Ishikawa (cell line): ENCODE results near the gene GAS2.

Experiments used
- CEBPB ChIP-seq: IDR thresholded peaks from 2 replicates; pipeline ENCODE4 v1.6.1; 2012
- CREB1 ChIP-seq: IDR thresholded peaks from 2 replicates; pipeline ENCODE4 v1.6.1; 2012; ENCODE audit warnings: low read depth
- EGR1 ChIP-seq: IDR thresholded peaks from 2 replicates; pipeline ENCODE4 v1.6.1; 2012
- EP300 ChIP-seq: IDR thresholded peaks from 2 replicates; pipeline ENCODE4 v1.6.1; 2012; ENCODE audit warnings: borderline replicate concordance
- FOXM1 ChIP-seq: IDR thresholded peaks from 2 replicates; pipeline ENCODE4 v1.6.1; 2012; ENCODE audit warnings: low read depth, borderline replicate concordance
- NFIC ChIP-seq: IDR thresholded peaks from 2 replicates; pipeline ENCODE4 v1.6.1; 2012
- RAD21 ChIP-seq: IDR thresholded peaks from 2 replicates; pipeline ENCODE4 v1.6.1; 2012; ENCODE audit warnings: low read depth
- TAF1 ChIP-seq: IDR thresholded peaks from 2 replicates; pipeline ENCODE4 v1.6.1; 2012; ENCODE audit warnings: low read depth, mild to moderate bottlenecking
- TCF12 ChIP-seq: IDR thresholded peaks from 2 replicates; pipeline ENCODE4 v1.6.1; 2012; ENCODE audit warnings: low read depth
- TEAD4 ChIP-seq: IDR thresholded peaks from 2 replicates; pipeline ENCODE4 v1.6.1; 2012
- YY1 ChIP-seq: IDR thresholded peaks from 2 replicates; pipeline ENCODE4 v1.6.1; 2012; ENCODE audit warnings: low read depth
- ZBTB7A ChIP-seq: IDR thresholded peaks from 2 replicates; pipeline ENCODE4 v1.6.1; 2012; ENCODE audit warnings: low read depth
- TF ChIP-seq, protein P1 (sequence below): IDR thresholded peaks from 2 replicates; pipeline ENCODE4 v1.6.1; 2012; ENCODE audit warnings: low read depth, mild to moderate bottlenecking
- TF ChIP-seq, protein P2 (sequence below): IDR thresholded peaks from 2 replicates; pipeline ENCODE4 v1.6.1; 2012
- TF ChIP-seq, protein P3 (sequence below): IDR thresholded peaks from 2 replicates; pipeline ENCODE4 v1.6.1; 2012

Gene GAS2

DNA sequence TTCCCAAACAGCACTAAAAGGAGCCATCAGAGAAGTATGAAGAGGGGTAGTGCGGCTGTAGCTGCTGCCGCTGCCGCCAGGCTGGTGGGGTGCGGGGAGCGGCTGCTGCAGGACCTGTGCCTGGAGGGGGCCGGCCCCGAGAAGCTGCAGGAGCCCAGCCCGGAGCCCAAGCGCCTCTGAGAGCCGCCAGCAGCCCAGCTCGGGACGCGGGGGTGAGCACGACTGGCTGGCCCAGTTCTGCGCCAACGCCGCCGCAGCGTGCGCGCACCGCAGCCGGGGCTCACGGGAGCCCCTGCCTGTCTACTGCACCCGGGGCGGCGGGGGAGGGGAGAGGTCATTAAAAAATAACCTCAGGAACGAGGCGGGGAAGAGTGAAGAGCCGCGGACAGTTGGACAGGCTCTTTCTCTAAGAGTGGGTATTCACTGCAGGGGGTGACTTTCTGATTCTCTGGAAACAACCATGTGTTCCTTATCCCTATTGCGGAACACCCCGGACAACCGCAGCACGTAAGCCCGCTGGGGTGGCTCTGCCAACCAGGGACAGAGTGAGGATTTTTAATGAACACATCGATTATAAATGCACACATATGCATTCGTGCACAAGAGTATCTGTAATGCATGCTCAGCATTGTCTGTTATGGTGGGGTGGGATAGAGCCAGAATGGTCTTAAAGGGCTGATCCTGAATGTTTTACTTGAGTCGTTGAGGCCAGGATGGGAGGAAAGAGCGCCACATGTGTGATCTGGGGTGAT lies 453 bp downstream of the GAS2 start:
- TF ChIP-seq YY1 (no peak), TEAD4 (no peak)

DNA sequence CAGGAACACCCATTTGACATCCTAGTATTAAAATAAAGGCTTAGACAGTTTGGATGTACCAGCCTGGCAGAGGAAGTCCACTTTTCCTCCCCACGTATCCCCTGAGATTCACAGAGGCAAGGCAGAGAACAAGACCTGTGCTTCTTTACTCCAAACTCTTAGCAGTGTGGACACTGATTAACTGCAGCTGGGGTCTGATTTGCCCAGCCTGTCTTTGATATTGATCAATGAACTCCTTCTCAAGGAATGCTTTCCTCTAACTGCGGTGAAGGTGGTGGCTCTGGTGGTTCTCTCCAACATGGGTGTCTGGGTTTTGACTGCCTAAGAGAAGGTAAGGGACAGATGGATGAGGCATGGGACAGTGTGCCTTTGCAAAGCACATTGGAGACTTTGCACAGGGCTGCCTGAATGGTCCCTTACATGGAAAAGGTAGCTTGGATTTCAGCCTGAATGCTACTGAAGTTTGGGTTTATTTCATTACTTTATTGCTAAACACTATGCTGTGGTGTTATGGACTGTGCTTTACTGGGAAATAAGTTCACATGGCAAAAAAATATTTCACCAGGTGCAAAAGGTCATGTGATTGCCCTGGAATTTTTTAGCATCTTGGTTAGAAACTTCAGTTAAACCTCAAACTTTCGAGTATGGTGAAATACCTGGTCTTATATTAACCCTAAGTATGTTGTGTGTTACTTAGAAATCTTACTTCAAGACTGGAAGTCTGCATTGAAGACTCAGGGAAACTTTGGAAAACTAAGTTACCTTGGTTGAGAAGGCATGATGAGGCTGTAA lies 1.8 kb downstream of the GAS2 start:
- TF ChIP-seq TAF1: no peak
- TF ChIP-seq ZBTB7A: no peak
- no peak for TF ChIP-seq EGR1
- no peak for TF ChIP-seq FOXM1
- no peak for TF ChIP-seq TEAD4
- no peak for TF ChIP-seq EP300
- no peak for TF ChIP-seq RAD21
- no peak for TF ChIP-seq CREB1
- TF ChIP-seq YY1: no peak
- TF ChIP-seq TCF12: no peak
- TF ChIP-seq NFIC: no peak
- no peak for TF ChIP-seq CEBPB
- TF ChIP-seq, protein P1, sequence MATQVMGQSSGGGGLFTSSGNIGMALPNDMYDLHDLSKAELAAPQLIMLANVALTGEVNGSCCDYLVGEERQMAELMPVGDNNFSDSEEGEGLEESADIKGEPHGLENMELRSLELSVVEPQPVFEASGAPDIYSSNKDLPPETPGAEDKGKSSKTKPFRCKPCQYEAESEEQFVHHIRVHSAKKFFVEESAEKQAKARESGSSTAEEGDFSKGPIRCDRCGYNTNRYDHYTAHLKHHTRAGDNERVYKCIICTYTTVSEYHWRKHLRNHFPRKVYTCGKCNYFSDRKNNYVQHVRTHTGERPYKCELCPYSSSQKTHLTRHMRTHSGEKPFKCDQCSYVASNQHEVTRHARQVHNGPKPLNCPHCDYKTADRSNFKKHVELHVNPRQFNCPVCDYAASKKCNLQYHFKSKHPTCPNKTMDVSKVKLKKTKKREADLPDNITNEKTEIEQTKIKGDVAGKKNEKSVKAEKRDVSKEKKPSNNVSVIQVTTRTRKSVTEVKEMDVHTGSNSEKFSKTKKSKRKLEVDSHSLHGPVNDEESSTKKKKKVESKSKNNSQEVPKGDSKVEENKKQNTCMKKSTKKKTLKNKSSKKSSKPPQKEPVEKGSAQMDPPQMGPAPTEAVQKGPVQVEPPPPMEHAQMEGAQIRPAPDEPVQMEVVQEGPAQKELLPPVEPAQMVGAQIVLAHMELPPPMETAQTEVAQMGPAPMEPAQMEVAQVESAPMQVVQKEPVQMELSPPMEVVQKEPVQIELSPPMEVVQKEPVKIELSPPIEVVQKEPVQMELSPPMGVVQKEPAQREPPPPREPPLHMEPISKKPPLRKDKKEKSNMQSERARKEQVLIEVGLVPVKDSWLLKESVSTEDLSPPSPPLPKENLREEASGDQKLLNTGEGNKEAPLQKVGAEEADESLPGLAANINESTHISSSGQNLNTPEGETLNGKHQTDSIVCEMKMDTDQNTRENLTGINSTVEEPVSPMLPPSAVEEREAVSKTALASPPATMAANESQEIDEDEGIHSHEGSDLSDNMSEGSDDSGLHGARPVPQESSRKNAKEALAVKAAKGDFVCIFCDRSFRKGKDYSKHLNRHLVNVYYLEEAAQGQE: no peak

DNA sequence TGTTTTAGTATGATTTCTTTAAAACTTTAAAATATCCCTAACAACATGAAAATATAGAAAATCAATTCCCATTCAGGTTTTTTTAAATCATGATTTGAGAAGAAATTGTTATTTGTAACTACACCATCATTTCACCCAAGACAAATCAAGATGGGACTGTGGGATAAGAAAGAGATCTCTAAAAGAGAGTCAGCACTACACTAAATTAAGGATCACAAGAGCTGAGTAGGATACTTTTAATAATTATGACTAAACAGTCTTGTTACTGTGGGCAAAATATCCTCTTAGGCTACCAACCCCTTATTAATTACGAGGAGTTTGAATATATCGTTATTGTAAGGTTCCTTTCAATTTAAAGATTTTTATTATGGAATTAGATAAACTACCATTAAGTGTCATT lies 3.0 kb downstream of the GAS2 start:
- TF ChIP-seq, protein P2, sequence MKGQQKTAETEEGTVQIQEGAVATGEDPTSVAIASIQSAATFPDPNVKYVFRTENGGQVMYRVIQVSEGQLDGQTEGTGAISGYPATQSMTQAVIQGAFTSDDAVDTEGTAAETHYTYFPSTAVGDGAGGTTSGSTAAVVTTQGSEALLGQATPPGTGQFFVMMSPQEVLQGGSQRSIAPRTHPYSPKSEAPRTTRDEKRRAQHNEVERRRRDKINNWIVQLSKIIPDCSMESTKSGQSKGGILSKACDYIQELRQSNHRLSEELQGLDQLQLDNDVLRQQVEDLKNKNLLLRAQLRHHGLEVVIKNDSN: no peak
- TF ChIP-seq EGR1 (no peak), CREB1 (no peak), FOXM1 (no peak), CEBPB (no peak)
- TF ChIP-seq, protein P3, sequence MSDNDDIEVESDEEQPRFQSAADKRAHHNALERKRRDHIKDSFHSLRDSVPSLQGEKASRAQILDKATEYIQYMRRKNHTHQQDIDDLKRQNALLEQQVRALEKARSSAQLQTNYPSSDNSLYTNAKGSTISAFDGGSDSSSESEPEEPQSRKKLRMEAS: no peak

DNA sequence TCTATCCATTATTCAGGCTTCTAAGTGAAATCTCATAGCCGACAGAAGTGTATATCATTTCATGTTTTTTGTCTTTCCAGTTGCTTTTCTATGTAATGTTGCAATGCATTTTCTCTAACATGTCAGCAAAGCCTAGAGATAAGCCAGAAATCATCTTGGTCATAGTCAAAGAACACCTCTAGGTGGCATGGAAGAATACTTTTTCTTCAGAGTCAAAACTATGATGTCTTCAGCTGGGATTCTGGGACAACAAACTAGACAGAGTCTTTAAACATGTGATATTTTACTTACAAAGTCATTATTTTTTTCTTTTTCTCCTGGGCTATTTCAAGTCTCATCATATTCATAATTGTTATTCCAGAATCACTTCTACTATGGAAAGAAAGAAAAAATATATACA lies 4.4 kb downstream of the GAS2 start:
- TF ChIP-seq RAD21: peak; percentile 46
- TF ChIP-seq, protein P3: no peak

DNA sequence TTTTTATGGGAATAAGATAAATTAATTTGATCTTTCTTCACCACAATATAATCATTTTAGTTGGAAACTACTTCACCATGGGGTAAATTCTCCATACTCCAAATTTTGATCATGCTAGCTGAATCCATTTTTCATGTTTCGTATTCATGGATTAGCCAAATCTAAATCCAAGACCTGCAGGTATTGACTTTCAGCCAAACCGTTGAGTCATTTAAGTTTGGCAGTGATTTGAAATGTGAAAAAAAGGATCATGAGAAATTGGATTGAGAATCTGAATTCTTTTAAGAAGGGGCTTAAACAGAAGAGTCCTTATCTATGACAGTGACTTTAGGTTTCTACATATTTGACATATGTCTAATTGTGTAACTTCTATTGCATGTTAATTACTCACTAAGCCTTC lies 5.3 kb downstream of the GAS2 start:
- TF ChIP-seq ZBTB7A (no peak), TAF1 (no peak), CEBPB (no peak), YY1 (no peak)

DNA sequence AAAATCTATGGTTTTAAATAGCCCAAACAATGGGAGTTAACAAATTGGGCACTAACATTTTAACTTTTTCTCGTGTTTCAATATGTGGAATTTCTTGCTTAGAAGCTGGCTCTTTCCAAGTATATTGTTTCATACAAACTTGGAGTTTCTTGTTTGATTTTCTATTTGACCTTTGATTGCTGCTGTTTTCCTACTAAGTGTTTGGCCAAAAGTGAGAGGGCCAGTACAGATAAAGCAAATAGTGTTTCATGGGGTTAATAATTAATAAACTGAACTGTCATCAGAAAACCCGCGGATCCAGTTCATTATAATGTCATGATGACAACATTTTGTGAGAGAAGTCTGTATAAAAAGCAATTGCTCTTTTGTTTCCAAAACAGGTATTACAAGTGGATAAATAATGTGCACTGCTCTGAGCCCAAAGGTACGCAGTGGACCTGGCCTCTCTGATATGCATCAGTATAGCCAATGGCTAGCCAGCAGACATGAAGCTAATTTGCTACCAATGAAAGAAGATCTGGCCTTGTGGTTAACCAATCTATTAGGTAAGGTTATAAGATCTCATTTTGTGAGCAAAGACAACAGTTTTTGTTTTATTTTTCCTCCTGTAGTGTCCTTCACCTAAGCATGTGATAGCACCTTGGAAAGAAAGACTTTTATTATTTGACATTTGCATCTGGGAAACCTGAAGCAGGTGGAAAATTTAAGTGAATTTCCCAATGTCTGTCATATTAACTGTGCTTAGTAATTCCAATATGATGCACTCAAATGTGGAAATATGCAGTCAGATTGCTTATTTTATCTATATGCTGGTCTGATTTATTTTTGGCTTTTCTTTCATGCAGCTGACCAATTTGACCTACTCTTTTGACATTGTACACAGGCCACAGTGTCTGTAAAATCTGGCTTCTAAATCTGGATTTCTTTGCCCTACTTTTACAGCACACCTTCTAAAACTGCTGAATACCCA lies 8.3 kb downstream of the GAS2 start:
- TF ChIP-seq NFIC (no peak), TAF1 (no peak), RAD21 (no peak), TCF12 (no peak), EP300 (no peak), EGR1 (no peak), YY1 (no peak), TEAD4 (no peak), FOXM1 (no peak), CEBPB (no peak)
- TF ChIP-seq, protein P2: no peak
- TF ChIP-seq, protein P3: no peak
- TF ChIP-seq, protein P1: no peak
